Neutrophil (primary cell): Measurements from ENCODE around the gene LRBA.

Source experiments
- H3K27ac ChIP-seq: fragments of 200-600 bp; sonication (generic); 2 replicates; pipeline ENCODE4 v1.5.1; 2016; ENCODE audit warnings: mild to moderate bottlenecking, moderate library complexity
- H3K27me3 ChIP-seq: fragments of 200-600 bp; sonication (generic); 2 replicates; pipeline ENCODE4 v1.6.0; 2016; ENCODE audit warnings: mild to moderate bottlenecking
- H3K36me3 ChIP-seq: fragments of 200-600 bp; sonication (generic); 2 replicates; pipeline ENCODE4 v1.5.1; 2017
- H3K4me1 ChIP-seq, 2 experiments: fragments of 200-600 bp in 1 of 2; sonication (generic) in 1 of 2; 1 replicate in 1 of 2; 2 replicates in 1 of 2; pipeline versions ENCODE4 v1.5.1 to v1.6.1; 2013 to 2016; ENCODE audit warnings: low read depth in 1 of 2, low read length in 1 of 2, mild to moderate bottlenecking in 1 of 2, moderate library complexity in 1 of 2; ENCODE audit not compliant: control insufficient read depth in 1 of 2, insufficient read depth in 1 of 2
- H3K4me3 ChIP-seq, 2 experiments: fragments of 200-600 bp in 1 of 2; sonication (generic) in 1 of 2; 1 replicate in 1 of 2; 2 replicates in 1 of 2; pipeline ENCODE4 v1.5.1; 2013 to 2016; ENCODE audit warnings: low read depth in 1 of 2, low read length in 1 of 2, mild to moderate bottlenecking in 1 of 2, moderate library complexity in 1 of 2
- H3K9me3 ChIP-seq: fragments of 200-600 bp; sonication (generic); 2 replicates; pipeline ENCODE4 v1.5.1; 2016
- CTCF ChIP-seq: fragments of 200-600 bp; sonication (generic); IDR thresholded peaks from 2 replicates; pipeline ENCODE4 v1.5.1; 2016; ENCODE audit warnings: antibody characterized with exemption

LRBA gene

DNA sequence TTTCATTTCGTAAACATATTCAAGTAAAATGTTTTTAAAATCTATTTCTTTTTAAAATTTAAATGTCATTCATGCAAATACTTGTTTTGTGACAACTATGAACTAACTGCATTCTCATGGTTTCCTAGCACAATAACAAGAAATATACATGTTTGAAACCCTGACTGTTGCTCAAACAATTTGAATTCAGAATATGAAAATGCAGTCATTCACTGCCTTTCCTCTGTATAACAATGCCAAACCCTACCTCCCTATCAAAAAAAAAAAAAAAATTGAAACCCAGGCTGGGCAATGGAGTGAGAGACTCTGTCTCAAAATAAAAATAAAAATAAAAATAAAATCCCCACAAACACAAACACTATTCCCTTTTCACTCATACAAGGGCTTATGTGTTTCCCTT is 391.0 kb downstream of the LRBA start:
- no peak for TF ChIP-seq CTCF

GRCh38 chr4:150619042-150619441 is 396.0 kb downstream of the LRBA start:
- no peaks in the 10 kb centered on the region for H3K9me3 ChIP-seq
- H3K4me3 ChIP-seq: no peak overlapping the region
- H3K4me1 ChIP-seq: no peaks in the 10 kb centered on the region
- no peaks in the 10 kb centered on the region for H3K27me3 ChIP-seq
- no peaks in the 10 kb centered on the region for H3K36me3 ChIP-seq
- H3K27ac ChIP-seq: no peak overlapping the region
- no peak for TF ChIP-seq CTCF

More for the DNA sequence above, 391.0 kb downstream of the LRBA start:
- H3K27me3 ChIP-seq: no peaks in the 10 kb centered on the region
- no peaks in the 10 kb centered on the region for H3K4me1 ChIP-seq
- no peaks in the 10 kb centered on the region for H3K36me3 ChIP-seq
- no peak overlapping the region for H3K27ac ChIP-seq
- H3K4me3 ChIP-seq: no peak overlapping the region
- H3K9me3 ChIP-seq: no peaks in the 10 kb centered on the region

GRCh38 chr4:150609131-150609530 is 406.0 kb downstream of the LRBA start:
- no peaks in the 10 kb centered on the region for H3K36me3 ChIP-seq
- no peaks in the 10 kb centered on the region for H3K27me3 ChIP-seq
- TF ChIP-seq CTCF: no peak
- H3K9me3 ChIP-seq: no peaks in the 10 kb centered on the region
- H3K4me1 ChIP-seq: no peaks in the 10 kb centered on the region
- no peak overlapping the region for H3K4me3 ChIP-seq
- H3K27ac ChIP-seq: no peak overlapping the region

DNA sequence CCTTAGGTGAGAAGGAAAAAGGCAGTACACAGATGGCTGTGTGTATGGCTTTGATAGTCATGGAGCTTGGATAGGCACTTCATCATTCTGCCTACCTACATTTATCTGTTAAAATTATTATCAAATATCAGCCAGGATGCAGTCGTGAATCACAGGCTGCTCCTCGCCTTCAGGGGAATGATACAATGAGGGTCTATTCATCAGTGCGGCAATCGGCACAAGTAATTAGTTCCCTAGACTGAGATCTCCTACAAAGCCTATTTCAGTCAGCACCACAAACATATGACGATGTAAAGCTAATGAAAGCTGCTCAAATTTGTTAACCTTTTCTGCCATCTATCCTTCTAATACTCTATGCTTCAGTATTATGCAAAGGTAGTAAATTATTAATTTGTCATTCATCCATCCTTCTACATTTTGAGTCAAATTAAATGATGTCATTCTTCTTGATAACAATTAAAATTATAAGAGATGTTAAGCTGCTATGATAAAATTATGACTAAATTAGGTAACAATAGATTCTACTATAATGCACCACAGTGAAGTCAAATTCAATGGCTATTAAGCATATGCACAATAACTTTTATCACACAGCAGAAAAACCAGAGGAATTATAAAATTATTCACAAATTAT is 414.2 kb downstream of the LRBA start:
- Histone ChIP-seq H3K4me3 (no peak overlapping the region), H3K9me3 (no peaks in the 10 kb centered on the region), H3K4me1 (no peaks in the 10 kb centered on the region), H3K36me3 (no peaks in the 10 kb centered on the region), H3K27me3 (no peaks in the 10 kb centered on the region), H3K27ac (no peak overlapping the region)
- no peak for TF ChIP-seq CTCF

GRCh38 chr4:150599547-150599946 is 415.5 kb downstream of the LRBA start:
- Histone ChIP-seq H3K27me3 (no peaks in the 10 kb centered on the region), H3K4me1 (no peaks in the 10 kb centered on the region), H3K9me3 (no peaks in the 10 kb centered on the region), H3K4me3 (no peak overlapping the region), H3K36me3 (no peaks in the 10 kb centered on the region), H3K27ac (no peak overlapping the region)
- no peak for TF ChIP-seq CTCF
